NCI-H2107 (cell line): ENCODE measurements around the gene CCDC182.

Experiments used
- DNase-seq: peaks from one replicate; lab custom pipeline; 2025; lab: John Stamatoyannopoulos, UW

CCDC182 gene

DNA sequence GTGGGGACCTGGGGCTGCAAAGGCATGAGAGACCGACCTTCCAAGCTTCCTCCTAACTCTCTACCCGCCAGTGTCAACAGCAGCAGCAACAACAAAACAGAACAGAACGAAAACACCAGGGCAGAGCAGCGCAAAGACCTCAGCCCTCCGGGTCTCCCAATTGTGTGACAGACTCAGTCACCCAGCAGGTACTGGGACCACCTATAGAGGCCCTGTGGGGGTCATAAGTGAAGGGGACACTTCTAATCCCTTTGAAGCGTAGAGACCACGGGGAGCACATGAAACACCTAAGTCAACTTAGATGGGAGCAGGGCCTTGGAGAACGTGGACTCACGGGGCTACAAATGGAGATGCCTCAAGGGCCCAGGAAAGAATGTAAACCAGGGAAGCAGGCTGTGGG, 12.6 kb upstream of the CCDC182 start:
- no peak for DNase-seq

DNA sequence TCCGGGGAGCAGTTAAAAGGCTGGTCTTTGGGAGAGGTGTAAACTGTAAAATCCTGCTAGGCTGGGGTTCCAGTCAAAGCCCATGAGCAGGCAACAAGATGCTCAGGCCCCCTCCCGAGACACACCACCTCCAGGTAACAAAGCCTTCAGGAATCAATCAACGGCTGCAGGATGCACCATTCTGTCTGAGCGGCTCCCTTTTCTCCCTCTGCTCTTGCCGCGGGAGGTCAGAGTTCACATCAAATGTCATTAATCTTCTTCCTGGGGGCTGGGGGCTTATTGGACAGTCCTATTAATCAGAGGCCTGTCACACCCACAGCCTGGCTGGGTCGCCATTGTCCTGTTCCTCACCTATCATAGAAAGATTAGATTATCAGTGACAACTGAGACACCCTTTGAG, 11.9 kb upstream of the CCDC182 start:
- no peak for DNase-seq

DNA sequence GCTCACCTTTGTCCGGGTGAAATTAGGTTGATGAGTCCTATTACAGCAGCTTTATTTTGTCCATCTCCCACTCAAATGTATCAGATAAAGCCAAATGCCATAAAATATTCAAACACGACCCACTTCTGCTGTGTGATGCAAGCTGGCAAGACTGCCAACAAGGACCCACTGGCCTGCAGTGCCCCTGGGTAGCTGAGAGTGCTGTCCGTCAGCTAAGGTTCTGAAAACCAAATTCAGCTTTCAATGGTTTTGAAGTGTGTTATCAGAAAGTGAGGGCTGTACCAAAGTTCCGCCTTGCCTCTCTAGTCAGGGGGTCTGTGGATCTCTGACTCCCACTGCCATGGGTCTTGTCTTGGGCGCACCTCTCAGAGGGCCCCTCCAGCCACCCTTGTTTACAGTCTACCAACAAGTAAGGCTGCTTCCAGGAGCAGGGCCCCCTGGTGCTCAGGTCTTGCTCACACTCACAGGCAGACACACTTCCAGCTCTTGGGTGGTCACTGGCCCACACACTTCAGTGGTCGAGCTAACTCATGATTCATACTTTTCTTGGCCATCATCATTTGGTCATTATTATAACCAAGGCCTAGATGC, 10.5 kb upstream of the CCDC182 start:
- no peak for DNase-seq

DNA sequence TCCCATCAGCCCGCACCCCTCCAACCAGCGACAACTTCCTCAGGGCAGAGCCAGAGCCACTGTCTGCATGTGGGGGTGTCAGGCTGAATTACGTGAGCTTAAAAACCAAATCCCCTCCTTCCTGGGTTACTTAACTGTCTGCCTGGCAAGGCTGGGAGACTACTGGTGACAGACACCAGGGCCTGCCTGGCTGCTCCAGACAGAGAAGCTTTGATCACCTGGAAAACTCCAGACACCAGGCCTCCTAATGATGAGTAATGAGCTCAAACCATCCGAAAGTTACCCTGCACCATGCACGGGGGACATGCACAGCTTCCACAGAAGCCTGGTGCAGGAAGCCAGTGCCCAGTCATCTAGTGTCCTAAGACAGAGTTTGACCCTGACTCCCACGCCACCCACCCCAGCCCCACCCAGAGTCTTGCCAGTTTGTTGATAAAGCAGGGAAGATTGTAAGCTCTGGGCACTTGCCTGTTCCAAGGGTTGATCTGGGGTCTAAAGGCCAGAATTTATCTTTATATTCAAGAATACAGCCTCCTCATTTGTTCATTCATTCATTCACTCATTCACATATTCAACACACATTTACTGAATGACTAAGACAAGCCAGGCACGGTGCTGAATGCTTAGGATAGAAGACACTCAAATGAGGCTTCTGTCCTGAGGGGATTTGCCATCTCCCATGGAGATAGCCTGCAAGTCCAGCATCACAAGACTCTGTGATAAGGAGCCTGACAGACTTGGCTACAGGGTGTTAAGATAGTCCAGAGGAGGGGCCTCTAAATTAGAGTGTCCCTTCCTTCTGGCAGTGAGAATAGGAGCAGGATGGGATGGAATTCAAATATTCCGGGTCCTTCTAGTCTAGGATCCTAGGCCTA, 7.2 kb upstream of the CCDC182 start:
- no peak for DNase-seq

DNA sequence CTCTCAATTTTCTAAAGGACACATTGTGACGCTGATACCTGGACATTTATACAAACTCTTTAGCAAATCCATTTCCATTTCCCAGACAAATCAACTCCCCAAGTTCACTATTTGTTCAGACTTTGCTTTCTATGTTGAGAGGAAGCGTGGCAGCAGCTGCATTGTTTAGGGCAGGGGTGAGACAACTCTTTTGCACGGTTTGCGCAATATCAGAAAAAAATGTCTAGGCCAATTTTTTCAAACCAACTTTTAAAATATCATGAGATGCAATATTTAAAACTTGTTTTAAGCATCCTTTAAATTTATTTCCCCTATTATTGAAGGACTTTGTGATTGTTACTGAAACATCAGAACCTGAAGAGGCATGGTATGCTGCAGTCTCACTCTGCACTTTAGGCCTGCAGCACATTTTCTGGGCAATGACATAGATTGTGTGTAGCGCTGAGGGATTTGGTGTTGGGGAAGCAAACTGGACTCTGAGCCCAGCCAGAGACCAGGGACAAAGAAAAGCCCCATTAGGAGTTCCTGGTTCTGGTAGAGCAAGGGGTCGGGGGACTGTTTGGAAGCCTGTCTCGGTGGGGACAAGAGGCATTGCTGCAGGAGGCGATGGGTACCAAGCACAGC, 6.4 kb upstream of the CCDC182 start:
- DNase-seq, result no peak

DNA sequence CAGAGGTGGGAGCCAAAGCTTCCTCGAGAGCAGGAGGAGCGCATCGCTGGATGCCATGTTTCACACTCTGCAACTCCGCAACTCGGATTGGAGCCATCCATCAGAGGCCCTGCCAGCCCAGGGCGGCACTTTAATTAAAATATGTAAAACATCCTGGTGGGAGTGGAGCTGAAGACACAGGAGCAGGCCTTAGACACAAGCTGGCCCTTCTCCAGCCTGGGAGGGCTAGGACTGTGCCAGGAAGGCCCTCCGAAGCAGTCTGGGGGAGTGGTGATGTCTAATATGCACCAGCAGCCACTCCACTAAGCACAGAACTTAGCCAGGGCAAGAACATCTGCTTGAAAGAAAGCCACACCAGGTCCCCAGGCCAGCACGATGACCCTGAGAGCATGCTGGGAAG, 5.8 kb upstream of the CCDC182 start:
- no peak for DNase-seq

DNA sequence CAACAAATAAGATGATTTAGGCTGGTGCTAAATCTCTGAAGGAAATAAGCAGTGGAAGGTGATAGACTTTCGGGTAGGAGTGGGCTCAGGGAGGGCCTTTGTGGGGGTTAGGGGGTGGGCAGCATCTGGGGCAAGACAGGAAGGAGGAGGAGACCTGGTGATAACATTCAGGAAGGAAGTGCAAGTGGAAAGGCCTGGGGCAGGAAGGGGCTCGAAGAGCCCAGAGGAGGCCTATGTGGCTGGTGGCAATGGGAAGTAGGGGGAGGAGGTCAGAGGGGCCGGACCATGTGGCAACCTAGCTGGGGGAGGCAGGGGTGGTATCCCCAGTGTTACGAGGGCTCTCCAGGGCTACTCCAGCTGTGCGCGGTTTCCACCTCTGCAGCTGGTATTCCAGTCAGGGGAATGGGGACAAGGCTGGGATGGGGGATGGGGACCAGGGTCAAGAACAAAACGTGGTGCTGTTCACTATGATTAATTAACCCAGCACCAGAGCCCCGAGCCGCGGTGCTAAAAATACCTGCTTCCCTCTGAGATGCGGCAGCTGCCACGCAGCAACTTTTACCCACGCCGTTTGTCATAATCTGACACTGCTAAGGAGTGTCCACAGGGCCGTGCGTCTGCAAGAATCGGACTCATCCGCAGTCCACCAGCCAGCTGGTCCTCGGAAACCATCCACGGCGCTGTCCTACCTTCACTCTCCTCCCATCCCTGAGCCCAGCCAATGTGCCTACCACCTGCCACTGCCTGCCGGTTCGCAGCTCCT, 5.2 kb upstream of the CCDC182 start:
- no peak for DNase-seq

DNA sequence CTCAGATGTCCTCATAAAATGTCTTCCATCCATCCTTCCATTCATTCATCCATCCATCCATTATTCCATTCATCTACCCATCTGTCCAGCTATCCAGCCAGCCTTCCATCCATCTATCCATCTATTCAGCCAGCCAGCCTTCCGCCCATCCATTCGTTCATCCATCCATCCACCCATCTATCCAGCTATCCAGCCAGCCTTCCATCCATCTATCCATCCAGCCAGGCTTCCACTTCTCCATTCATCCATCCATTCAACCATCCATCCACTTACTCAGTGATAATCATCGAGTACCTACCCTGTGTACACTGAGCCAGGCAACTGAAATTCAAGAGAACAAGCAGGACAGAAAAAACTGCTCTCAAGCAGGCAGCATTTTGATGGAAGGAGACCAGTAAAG, 4.6 kb upstream of the CCDC182 start:
- DNase-seq, result no peak

DNA sequence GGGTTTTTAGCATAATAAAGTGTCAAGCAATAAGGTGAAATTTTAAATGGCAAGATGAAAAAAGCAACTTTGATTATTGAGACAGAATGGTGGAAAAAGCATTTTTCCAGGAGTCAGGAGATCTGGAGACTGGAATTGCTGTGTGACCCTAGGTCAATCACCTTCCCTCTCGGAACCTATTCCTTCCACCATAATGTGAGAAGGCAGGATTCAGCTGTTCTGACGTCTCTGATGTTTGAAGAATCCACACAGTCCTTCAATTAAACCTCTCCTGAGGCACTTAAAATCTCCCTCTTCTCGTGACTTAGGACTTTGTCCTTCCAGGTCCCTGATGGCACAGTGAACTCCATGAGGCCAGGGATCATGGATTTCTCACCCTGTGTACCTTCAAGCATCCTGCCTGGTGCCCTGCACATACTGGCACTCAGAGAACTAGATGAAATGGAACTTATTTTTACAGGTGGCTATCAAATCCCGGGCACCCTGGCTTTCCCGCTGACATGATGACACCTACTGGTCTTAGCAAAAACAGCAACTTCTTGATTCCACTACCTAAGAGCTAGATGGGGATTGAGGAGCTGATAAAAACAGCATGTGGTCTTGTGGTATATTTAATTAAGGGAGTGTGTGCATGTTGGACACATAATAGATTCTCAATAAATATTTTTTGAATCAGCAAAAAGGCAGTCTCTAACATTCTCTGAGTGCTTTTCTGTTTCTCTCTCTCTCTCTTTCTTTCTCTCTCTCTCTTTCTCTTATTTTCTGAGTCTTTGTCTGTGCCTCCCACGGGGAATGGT, 2.3 kb upstream of the CCDC182 start:
- peak; percentile 50 for DNase-seq

DNA sequence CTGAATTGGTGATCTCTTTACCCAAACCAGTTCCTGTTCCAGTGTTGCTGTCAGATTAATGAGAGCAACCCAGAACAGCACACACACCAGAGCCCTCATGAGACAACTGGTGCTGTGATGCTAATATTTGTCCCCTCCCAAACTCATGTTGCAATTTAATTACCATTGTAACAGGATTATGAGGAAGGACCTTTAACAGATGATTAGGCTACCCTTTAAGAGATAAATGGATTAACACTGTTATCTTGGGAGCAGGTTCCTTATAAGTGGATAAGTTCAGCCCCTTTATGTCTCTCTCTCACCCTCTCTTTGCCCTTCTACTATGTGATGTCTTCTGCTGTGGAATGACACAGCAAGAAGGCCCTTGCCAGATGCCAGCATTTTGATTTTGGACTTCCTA, 1.1 kb upstream of the CCDC182 start:
- no peak for DNase-seq

DNA sequence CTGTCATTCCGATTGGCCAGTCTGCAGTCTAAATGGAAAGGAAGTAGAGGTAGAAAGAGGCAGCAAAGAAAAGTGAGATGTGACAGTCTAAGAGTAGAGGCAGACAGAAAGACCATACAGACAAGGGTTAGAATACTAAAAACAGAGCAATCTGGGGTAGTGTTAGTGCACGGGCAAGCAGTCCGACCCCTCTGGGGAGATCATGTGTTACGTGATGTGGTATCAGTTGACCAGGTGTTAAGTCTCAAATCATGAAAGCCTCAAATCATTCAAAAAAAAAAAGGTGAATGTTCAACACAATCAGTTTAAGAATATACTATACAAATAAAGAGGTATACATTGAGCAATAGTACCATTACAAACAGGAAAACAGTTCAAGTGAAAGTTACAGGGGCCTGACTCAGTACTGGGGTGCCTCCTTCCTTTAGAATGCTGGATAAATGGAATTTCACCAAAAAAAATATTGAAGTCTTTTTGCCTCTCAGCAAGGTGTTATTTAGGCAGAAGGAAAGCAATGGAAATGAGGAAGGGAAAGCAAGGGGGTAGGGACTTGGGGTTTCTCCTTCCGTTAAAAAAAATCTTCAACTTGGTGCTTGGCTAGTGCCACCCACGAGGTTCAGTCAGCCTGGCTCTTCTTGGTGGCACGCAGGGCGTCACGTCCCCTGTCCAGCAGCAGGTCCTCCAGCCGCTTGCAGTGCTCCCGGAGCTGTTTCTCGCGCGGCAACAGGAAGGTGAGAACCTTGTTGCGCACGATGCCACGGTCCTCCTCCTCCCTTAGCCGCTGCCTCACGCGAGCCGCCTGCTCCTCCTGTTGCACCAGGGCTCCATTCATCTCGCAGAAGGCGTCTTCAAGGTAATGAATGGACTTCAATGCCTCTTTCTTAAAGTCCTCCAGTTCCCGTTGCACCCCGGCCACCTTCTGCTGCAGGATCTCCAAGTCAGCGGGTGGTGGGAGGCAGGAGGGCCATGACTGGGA, 616 bp downstream of the CCDC182 start:
- no peak for DNase-seq

DNA sequence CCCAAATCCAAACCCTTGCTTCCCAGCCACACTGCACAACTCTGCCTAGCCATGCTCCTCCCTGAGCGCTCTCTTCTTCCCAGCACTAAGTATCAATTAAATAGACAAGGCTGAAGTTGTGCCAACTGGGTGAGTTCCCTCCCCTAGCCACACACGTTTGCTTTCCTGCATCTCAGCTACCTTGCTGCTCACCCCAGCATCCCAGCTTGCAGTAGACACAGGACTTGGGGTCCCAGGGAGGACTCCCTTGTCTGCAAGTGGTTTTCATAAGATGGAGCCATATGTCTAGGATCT, 4.9 kb downstream of the CCDC182 start:
- no peak for DNase-seq

DNA sequence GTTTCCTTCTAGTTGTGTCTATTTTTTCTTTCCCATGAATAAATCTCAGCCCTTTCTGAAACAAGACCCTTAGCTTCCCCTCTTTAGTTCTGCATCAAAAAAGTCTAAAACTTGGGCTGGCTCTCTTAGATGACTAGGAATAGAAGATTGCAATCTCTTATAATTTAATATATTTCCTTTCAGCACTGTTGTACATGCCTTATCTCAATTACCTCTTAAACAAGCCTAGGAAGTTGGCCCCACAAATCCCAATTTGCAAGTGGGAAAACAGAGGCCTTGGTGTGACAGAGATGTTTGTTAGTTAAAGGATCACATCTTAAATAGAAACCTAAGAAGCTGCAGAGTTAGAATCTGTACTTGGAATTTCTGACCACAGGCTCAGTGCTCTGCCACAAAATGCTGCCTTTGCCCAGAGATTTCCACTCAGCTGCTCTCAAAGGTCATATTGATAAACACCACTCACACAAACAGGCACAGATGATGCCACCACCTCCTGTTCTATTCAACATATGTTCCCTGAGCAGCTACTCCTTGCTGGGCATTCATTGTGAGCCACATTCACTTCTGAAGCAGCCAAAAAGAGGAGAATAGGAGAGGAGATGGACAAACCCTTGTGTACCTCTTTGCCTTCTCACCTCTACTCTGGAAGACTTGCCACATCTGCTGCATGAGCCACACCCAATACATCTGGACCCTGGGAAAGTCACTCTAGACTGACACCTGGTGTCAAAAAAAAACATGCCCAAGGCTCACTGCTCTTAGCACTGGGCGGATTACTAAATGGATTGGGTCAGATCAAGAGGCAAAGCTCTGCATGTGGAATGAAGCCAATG, 5.5 kb downstream of the CCDC182 start:
- no peak for DNase-seq

DNA sequence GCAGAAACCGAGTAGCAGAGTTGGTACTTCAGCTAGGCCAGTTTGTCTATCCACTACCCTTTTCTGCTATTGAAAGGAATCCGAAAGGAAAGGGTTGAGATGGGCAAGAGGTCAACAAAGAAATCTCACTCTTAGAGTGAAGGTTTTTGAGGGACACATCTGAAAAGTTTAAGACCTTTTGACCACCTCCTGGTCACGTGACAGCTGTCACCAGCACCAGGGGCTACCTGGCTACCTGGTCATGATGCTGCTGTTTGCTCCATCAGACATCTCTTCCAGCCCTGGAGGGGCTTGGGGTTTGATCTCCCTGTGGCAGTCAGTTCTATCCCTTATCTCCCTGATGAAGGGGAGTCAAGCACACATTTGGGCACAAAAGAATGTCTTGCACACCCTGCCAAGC, 7.6 kb downstream of the CCDC182 start:
- DNase-seq, result no peak

DNA sequence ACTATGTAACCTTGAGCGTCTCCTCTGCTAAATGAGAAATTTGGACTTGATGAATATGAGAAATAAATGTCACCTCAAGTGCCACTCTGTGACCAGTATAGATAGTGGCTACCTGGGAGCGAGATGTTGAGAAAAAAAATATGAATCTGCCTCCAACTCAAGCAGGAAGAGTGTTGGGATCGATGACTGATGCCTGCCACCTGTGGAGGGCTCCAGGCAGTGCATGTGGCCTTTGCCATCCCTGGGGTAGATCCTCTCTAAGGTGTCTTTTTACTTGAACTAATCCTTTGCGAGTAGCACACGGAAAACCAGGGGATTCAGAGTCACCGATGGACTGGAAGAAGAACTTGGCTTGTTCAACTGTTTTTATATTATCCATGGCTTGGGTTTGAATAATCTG, 9.4 kb downstream of the CCDC182 start:
- peak; percentile 19 for DNase-seq

DNA sequence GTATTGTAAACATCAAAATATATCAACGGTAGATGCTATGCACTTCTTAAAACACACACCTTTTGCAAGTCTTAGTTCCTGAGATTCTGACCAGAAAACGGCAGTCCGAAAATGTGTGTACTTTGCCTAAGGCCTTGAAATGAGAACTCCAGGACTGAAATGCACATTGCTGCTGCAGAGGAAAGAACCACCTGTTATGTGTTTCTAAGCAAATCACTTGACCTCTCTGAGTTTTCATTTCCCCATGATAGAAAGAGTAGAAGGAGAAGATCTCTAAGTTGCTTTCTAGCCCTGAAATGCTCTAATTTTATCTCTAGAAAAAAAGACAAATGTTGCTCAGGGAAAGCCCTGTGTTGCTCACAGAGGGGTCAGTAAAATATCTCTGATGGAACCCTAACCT, 9.9 kb downstream of the CCDC182 start:
- DNase-seq, result no peak

DNA sequence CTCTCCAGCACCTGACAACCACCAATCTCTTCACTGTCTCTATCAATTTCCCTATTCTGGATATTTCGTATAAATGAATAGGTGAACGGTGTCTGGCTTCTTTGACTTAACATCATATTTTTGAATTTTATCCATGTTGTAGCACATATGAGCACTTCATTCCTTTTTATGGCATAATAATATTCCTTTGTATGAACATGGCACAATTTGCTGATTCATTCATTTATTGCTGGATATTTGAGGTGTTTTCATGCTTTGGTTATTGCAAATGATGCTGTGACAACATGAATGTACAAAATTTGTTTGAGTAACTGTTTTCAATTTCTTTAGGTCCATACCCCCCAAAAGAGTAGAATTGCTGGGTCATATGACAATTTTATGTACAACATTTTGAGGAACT, 12.0 kb downstream of the CCDC182 start:
- DNase-seq, result no peak

DNA sequence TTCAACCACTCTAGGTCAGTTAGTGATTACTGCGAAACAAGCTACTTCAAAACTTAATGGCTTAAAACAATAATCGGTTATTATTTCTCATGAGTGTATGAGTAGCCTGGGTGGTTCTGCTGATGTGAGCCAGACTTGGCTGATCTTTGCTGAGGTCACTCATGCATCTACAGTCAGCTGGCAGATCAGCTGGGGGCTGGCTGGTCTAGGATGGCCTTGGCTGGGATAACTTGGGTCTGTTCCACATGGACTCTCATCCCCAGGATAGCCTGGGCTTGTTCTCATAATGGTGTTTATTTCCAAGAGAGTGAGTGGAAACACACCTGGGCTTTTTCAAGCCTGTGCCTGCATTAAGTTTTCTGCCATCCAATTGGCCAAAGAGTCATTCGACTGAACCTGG, 13.0 kb downstream of the CCDC182 start:
- peak; percentile 27 for DNase-seq

DNA sequence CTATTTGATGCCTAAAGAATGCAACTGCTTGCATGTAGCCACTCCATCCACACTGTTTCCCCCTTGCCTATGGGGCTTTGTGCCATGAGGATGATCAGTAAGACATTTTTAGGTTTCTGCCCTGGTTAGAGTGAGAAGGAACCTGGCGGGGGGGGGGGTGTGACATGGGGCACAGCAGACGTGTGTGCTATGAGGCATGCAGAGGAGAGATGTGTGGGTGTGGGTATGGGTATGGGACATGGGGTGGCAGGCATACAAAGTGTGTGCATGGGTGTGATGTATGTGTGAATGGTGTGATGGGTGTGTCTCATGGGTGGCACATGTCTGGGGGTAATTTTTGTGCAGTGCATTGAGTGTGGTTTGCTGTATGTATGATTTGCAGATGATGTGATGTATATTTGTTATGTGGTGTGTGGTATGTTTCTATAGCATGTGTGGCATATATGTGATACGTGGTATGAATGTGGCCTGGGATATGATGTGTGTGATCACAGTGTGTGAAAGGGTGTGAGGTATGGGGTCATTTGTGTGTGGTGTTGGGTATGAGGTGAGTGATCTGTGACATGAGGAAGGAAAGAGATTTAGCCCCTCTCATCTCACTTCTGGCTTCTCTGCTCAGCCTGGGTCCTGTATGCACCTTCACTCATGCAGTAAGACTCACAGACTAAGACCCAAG, 14.9 kb downstream of the CCDC182 start:
- DNase-seq, result no peak
